HL-60 (cell line): ENCODE results near the gene TNK2.

Experiments
- DNase-seq, 2 experiments: peaks; one replicate each; pipeline ENCODE4 v3.0.0-alpha.2; 2010 to 2020; ENCODE audit warnings: low read depth in 1 of 2, low spot score in 1 of 2
- H3K27ac ChIP-seq: fragments of 250-450 bp; sonication (Bioruptor Pico); replicated peaks from 2 replicates; pipeline ENCODE4 v1.5.1; 2020; ENCODE audit warnings: mild to moderate bottlenecking, moderate library complexity
- H3K27me3 ChIP-seq: fragments of 250-450 bp; sonication (Bioruptor Pico); 2 replicates; pipeline ENCODE4 v1.5.1; 2021; ENCODE audit warnings: mild to moderate bottlenecking, moderate library complexity; ENCODE audit not compliant: insufficient read depth, poor library complexity, severe bottlenecking
- H3K4me3 ChIP-seq: replicated peaks from 2 replicates; pipeline ENCODE4 v1.5.1; 2011; ENCODE audit warnings: mild to moderate bottlenecking, control low read depth, low read length; ENCODE audit not compliant: insufficient read depth
- GABPA ChIP-seq: IDR thresholded peaks from 2 replicates; pipeline ENCODE4 v1.6.1; 2012; ENCODE audit warnings: low read depth
- POLR2AphosphoS5 ChIP-seq: IDR thresholded peaks from 2 replicates; pipeline ENCODE4 v1.6.1; 2012; ENCODE audit warnings: low read depth
- REST ChIP-seq: IDR thresholded peaks from 2 replicates; pipeline ENCODE4 v1.6.1; 2012; ENCODE audit warnings: low read depth; ENCODE audit not compliant: insufficient replicate concordance
- SPI1 ChIP-seq: IDR thresholded peaks from 2 replicates; pipeline ENCODE4 v1.6.1; 2012; ENCODE audit warnings: low read depth, mild to moderate bottlenecking, borderline replicate concordance
- TF ChIP-seq, protein P1 (sequence below): IDR thresholded peaks from one replicate; pipeline ENCODE4 v1.5.1; 2011; ENCODE audit warnings: low read length, control low read depth, inconsistent platforms; ENCODE audit not compliant: insufficient read depth

Gene TNK2

GRCh38 chr3:195835791-195836190 lies 72.6 kb downstream of the TNK2 start:
- Histone ChIP-seq H3K4me3 (no peak overlapping the region), H3K27ac (no peak overlapping the region), H3K27me3 (peaks cover 2% of the 10 kb centered on the region)
- TF ChIP-seq POLR2AphosphoS5 (no peak), REST (no peak), GABPA (no peak), SPI1 (no peak)
- TF ChIP-seq, protein P1, sequence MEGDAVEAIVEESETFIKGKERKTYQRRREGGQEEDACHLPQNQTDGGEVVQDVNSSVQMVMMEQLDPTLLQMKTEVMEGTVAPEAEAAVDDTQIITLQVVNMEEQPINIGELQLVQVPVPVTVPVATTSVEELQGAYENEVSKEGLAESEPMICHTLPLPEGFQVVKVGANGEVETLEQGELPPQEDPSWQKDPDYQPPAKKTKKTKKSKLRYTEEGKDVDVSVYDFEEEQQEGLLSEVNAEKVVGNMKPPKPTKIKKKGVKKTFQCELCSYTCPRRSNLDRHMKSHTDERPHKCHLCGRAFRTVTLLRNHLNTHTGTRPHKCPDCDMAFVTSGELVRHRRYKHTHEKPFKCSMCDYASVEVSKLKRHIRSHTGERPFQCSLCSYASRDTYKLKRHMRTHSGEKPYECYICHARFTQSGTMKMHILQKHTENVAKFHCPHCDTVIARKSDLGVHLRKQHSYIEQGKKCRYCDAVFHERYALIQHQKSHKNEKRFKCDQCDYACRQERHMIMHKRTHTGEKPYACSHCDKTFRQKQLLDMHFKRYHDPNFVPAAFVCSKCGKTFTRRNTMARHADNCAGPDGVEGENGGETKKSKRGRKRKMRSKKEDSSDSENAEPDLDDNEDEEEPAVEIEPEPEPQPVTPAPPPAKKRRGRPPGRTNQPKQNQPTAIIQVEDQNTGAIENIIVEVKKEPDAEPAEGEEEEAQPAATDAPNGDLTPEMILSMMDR = no peak
- DNase-seq = no peak

DNA sequence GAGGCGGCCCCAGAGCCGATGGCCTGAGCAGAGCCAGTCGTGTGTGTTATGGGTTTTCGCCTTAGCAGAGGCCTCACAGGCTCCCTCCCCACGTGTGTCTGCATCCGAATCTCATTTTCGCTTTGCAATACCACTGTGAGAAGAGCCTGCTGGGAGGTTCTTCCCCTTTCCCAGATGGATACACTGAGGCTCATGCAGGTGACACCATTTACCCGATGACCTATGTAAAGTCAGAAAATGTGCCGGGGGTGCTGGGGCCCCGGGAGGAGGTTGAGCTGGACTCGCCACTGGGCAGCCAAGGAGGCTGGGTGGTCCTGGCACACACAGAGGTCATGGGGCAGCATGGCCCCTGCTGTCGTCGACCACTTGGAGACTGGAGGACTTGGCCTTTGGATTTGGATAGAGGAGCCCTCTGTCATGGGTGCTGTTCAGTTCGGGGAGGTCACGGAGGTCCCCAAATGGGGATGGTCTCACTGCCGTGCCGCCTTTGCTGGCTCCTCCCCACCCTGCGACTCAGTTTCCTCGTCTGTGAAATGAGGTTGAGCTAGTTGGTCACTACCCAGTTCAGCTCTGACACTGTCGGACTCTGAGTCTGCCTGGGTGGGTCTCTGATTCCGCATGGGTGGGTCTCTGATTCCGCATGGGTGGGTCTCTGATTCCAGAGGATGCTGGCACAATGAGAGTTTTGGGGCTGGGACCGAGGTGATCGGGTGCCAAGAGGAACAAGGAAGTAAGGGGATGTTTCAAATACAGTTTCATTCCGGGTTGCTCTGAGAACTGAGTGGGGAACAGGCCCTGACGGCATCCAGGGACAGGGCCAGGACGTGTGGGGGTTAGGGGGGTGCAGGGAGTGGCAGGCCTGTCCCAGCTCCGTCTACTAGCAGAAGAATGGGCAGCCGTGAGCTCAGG lies 73.4 kb downstream of the TNK2 start:
- DNase-seq = no peak
- H3K27me3 ChIP-seq = peaks cover 2% of the 10 kb centered on the region
- TF ChIP-seq, protein P1 = no peak
- H3K4me3 ChIP-seq = no peak overlapping the region
- no peak overlapping the region for H3K27ac ChIP-seq

- H3K27me3 ChIP-seq = no peaks in the 10 kb centered on the region
- no peak for DNase-seq
- no peak overlapping the region for H3K27ac ChIP-seq
- no peak for TF ChIP-seq GABPA
- TF ChIP-seq, protein P1 = no peak
- no peak for TF ChIP-seq POLR2AphosphoS5
- no peak for TF ChIP-seq REST
- no peak for TF ChIP-seq SPI1
- no peak overlapping the region for H3K4me3 ChIP-seq
Measured at GRCh38 chr3:195829897-195830254, 78.5 kb downstream of the TNK2 start.

- no peak overlapping the region for H3K27ac ChIP-seq
Measured at GRCh38 chr3:195828762-195829161, 79.6 kb downstream of the TNK2 start.

More at GRCh38 chr3:195828762-195829161, 79.6 kb downstream of the TNK2 start:
- Histone ChIP-seq H3K4me3 (no peak overlapping the region), H3K27me3 (no peaks in the 10 kb centered on the region)
- TF ChIP-seq POLR2AphosphoS5 (no peak), REST (no peak), SPI1 (no peak), GABPA (no peak)
- TF ChIP-seq, protein P1 = no peak
- no peak for DNase-seq
